ENCODE results near the gene GABBR1. TPM values are rescaled to one million over a fixed set of nuclear protein-coding genes. Genes with fewer than 3 reads are reported as not detected.

GABBR1 gene
- total and polyA plus RNA-seq, 2 donors (not counting 1 experiment from before 2014, with no cell fraction given) = 198 to 241 TPM

GRCh38 chr6:29597184-29597583, 35.8 kb downstream of the GABBR1 start:
- no peak overlapping the region for H3K4me2 ChIP-seq (replicated peaks; ENCODE audit: low read depth, low read length, poor library complexity, severe bottlenecking)
- no peaks in the 10 kb centered on the region for H3K27me3 ChIP-seq (replicated peaks in 1 of 4; ENCODE audit: control extremely low read depth in 1 of 4, control insufficient read depth in 3 of 4, insufficient read depth in 4 of 4, low read length in 3 of 4)
- Mint-ChIP-seq H3K4me3 (no peak overlapping the region), H3K27me3 (peaks cover 6% of the 10 kb centered on the region), H3K27ac (no peak overlapping the region), H3K9me3 (ENCODE audit: insufficient read depth) (no peaks in the 10 kb centered on the region), H3K4me1 (no peaks in the 10 kb centered on the region)
- no peak overlapping the region for H2AFZ ChIP-seq (ENCODE audit: insufficient read depth, low read depth, low read length, poor library complexity, severe bottlenecking)
- H3K4me3 ChIP-seq (ENCODE audit: control extremely low read depth in 1 of 5, extremely low read depth in 1 of 5, insufficient read depth in 1 of 5, low read depth in 2 of 5, low read length in 4 of 5) = no peak overlapping the region
- peaks cover 0 to 7% of the 10 kb centered on the region in 2 experiments for H3K36me3 ChIP-seq (replicated peaks in 1 of 2; ENCODE audit: control extremely low read depth in 1 of 2, control insufficient read depth in 1 of 2, extremely low read depth in 1 of 2, insufficient read depth in 2 of 2, low read length in 1 of 2)
- no peaks in the 10 kb centered on the region for H4K20me1 ChIP-seq (ENCODE audit: control insufficient read depth, insufficient read depth, low read length, poor library complexity, severe bottlenecking)
- POLR2A ChIA-PET = no interaction called here
- DNase-seq (no peak), ATAC-seq (ENCODE audit: low read depth) (no peak)
- H3K79me2 ChIP-seq (ENCODE audit: control insufficient read depth, insufficient read depth, low read length) = no peaks in the 10 kb centered on the region
- no peak overlapping the region for H3K9ac ChIP-seq (ENCODE audit: low read length)
- CTCF ChIA-PET = interaction anchor here (1.0 to 1.6 kb wide), 3 partner anchors 8 to 52 kb away, joined by 3 to 4 read pairs (median 3); no protein-coding TSS in a partner anchor
- no peak for TF ChIP-seq EZH2 (IDR thresholded peaks at IDR 0.05; ENCODE audit: borderline replicate concordance, insufficient read depth, low read depth, low read length, poor library complexity, severe bottlenecking)
- TF ChIP-seq CTCF (IDR thresholded peaks at IDR 0.05) = no peak
- no peak overlapping the region for H3K27ac ChIP-seq (ENCODE audit: low read length in 2 of 2)
- no CpG with 5 or more reads among the region's 2 CpGs for WGBS (ENCODE audit: insufficient coverage)
- no peaks in the 10 kb centered on the region for H3K9me3 ChIP-seq (ENCODE audit: control extremely low read depth in 1 of 3, control insufficient read depth in 2 of 3, insufficient read depth in 1 of 3, low read length in 2 of 3)
- no peaks in the 10 kb centered on the region for H3K4me1 ChIP-seq (ENCODE audit: control insufficient read depth in 2 of 2, insufficient read depth in 2 of 2, low read length in 2 of 2)
- intact Hi-C loops (cut with micrococcal nuclease) = no loop called here

GRCh38 chr6:29596381-29596900, 36.5 kb downstream of the GABBR1 start:
- H3K36me3 ChIP-seq (replicated peaks in 1 of 2; ENCODE audit: control extremely low read depth in 1 of 2, control insufficient read depth in 1 of 2, extremely low read depth in 1 of 2, insufficient read depth in 2 of 2, low read length in 1 of 2) = peaks cover 0 to 2% of the 10 kb centered on the region in 2 experiments
- ChIA-PET CTCF (interaction anchor here (1.0 to 1.6 kb wide), 3 partner anchors 8 to 53 kb away, joined by 3 to 4 read pairs (median 3); no protein-coding TSS in a partner anchor), POLR2A (no interaction called here)
- no peaks in the 10 kb centered on the region for H3K9me3 ChIP-seq (ENCODE audit: control extremely low read depth in 1 of 3, control insufficient read depth in 2 of 3, insufficient read depth in 1 of 3, low read length in 2 of 3)
- no peaks in the 10 kb centered on the region for H3K9me3 Mint-ChIP-seq (ENCODE audit: insufficient read depth)
- H3K27me3 Mint-ChIP-seq = peaks cover 8% of the 10 kb centered on the region
- H2AFZ ChIP-seq (ENCODE audit: insufficient read depth, low read depth, low read length, poor library complexity, severe bottlenecking) = no peak overlapping the region
- no peak overlapping the region for H3K27ac ChIP-seq (ENCODE audit: low read length in 2 of 2)
- H3K4me2 ChIP-seq (replicated peaks; ENCODE audit: low read depth, low read length, poor library complexity, severe bottlenecking) = no peak overlapping the region
- H3K9ac ChIP-seq (ENCODE audit: low read length) = no peak overlapping the region
- no peaks in the 10 kb centered on the region for H3K27me3 ChIP-seq (replicated peaks in 1 of 4; ENCODE audit: control extremely low read depth in 1 of 4, control insufficient read depth in 3 of 4, insufficient read depth in 4 of 4, low read length in 3 of 4)
- no peak overlapping the region for H3K4me3 Mint-ChIP-seq
- H3K4me1 ChIP-seq (ENCODE audit: control insufficient read depth in 2 of 2, insufficient read depth in 2 of 2, low read length in 2 of 2) = no peaks in the 10 kb centered on the region
- intact Hi-C loops (cut with micrococcal nuclease) = no loop called here
- WGBS (ENCODE audit: insufficient coverage) = 100% methylated on average over 3 of the region's 6 CpGs
- H3K79me2 ChIP-seq (ENCODE audit: control insufficient read depth, insufficient read depth, low read length) = no peaks in the 10 kb centered on the region
- H3K27ac Mint-ChIP-seq = no peak overlapping the region
- no peaks in the 10 kb centered on the region for H4K20me1 ChIP-seq (ENCODE audit: control insufficient read depth, insufficient read depth, low read length, poor library complexity, severe bottlenecking)
- TF ChIP-seq EZH2 (IDR thresholded peaks at IDR 0.05; ENCODE audit: borderline replicate concordance, insufficient read depth, low read depth, low read length, poor library complexity, severe bottlenecking) (no peak), CTCF (IDR thresholded peaks at IDR 0.05) (no peak)
- no peak for ATAC-seq (ENCODE audit: low read depth)
- no peak overlapping the region for H3K4me3 ChIP-seq (ENCODE audit: control extremely low read depth in 1 of 5, extremely low read depth in 1 of 5, insufficient read depth in 1 of 5, low read depth in 2 of 5, low read length in 4 of 5)
- no peaks in the 10 kb centered on the region for H3K4me1 Mint-ChIP-seq
- no peak for DNase-seq
